IMR-90 (cell line): ENCODE results near the gene FNDC3B. TPM values are rescaled to one million over a fixed set of nuclear protein-coding genes. Genes with fewer than 3 reads are reported as not detected.

Source experiments
- ATAC-seq: fragments of 200-7000 bp; cut with Tn5 transposase; 2 replicates; pipeline ENCODE4 v1.9.1; 2020; ENCODE audit warnings: low read depth, mild to moderate bottlenecking, moderate library complexity
- BruUV-seq: library from RNA; stranded (reverse); fragments of 400-500 nt; replicated peaks from 2 replicates; lab custom pipeline; 2021; lab: Mats Ljungman, UMichigan
- CTCF ChIA-PET: fragments of 300-600 bp; formaldehyde crosslinking; extraction: SDS; loops from one replicate; lab custom pipeline; 2021; ENCODE audit warnings: antibody characterized with exemption; lab: Yijun Ruan, JAX
- POLR2A ChIA-PET: fragments of 300-600 bp; sonication (Branson Sonifier 250); formaldehyde crosslinking; loops from one replicate; lab custom pipeline; 2022; ENCODE audit warnings: antibody characterized with exemption; ENCODE audit not compliant: unreplicated experiment; lab: Charles Lee
- DNase-seq: peaks from one replicate; pipeline ENCODE4 v3.0.0; 2013
- H2AFZ ChIP-seq: replicated peaks from 2 replicates; pipeline ENCODE3; 2013; ENCODE audit warnings: low read length, mild to moderate bottlenecking; ENCODE audit not compliant: poor library complexity
- H2AK5ac ChIP-seq: 2 replicates; pipeline ENCODE4 v1.6.1; 2013; ENCODE audit warnings: low read depth, low read length, inconsistent platforms
- H2AK9ac ChIP-seq: replicated peaks from 2 replicates; pipeline ENCODE3; 2013; ENCODE audit warnings: mild to moderate bottlenecking, low read depth, low read length, moderate library complexity; ENCODE audit not compliant: poor library complexity
- H2BK120ac ChIP-seq: 2 replicates; pipeline ENCODE4 v1.6.1; 2013; ENCODE audit warnings: low read depth, low read length, inconsistent platforms
- H2BK15ac ChIP-seq: 3 replicates; pipeline ENCODE4 v1.6.1; 2013; ENCODE audit warnings: low read depth, low read length, inconsistent platforms
- H2BK20ac ChIP-seq: 2 replicates; pipeline ENCODE4 v1.6.1; 2013; ENCODE audit warnings: low read depth, mild to moderate bottlenecking, inconsistent platforms, low read length, moderate library complexity
- H2BK5ac ChIP-seq: 2 replicates; pipeline ENCODE4 v1.6.1; 2013; ENCODE audit warnings: mild to moderate bottlenecking, low read depth, low read length, inconsistent platforms; ENCODE audit not compliant: poor library complexity, severe bottlenecking
- H3K14ac ChIP-seq: replicated peaks from 2 replicates; pipeline ENCODE4 v1.6.1; 2013; ENCODE audit warnings: low read depth, low read length, inconsistent platforms
- H3K18ac ChIP-seq: 2 replicates; pipeline ENCODE4 v1.6.1; 2013; ENCODE audit warnings: low read depth, low read length, control low read depth
- H3K23ac ChIP-seq: 2 replicates; pipeline ENCODE4 v1.6.1; 2013; ENCODE audit warnings: low read depth, low read length, inconsistent platforms
- H3K27ac ChIP-seq: 2 replicates; pipeline ENCODE4 v1.5.1; 2013; ENCODE audit warnings: mild to moderate bottlenecking, control low read depth, low read length; ENCODE audit not compliant: insufficient read depth
- H3K27me3 ChIP-seq: 2 replicates; pipeline ENCODE4 v1.6.1; 2013; ENCODE audit warnings: low read length; ENCODE audit not compliant: control insufficient read depth, insufficient read depth
- H3K36me3 ChIP-seq: 2 replicates; pipeline ENCODE4 v1.6.1; 2013; ENCODE audit warnings: low read length, mixed read lengths; ENCODE audit not compliant: control insufficient read depth, insufficient read depth
- H3K4ac ChIP-seq: 2 replicates; pipeline ENCODE4 v1.6.1; 2013; ENCODE audit warnings: low read depth, low read length, inconsistent platforms
- H3K4me1 ChIP-seq: 2 replicates; pipeline ENCODE4 v1.6.1; 2013; ENCODE audit warnings: low read length, mixed read lengths; ENCODE audit not compliant: control insufficient read depth, insufficient read depth
- H3K4me2 ChIP-seq: 2 replicates; pipeline ENCODE4 v1.6.1; 2013; ENCODE audit warnings: low read depth, mild to moderate bottlenecking, control low read depth, low read length, moderate library complexity
- H3K4me3 ChIP-seq: 2 replicates; pipeline ENCODE4 v1.5.1; 2013; ENCODE audit warnings: low read depth, mild to moderate bottlenecking, control low read depth, low read length, moderate library complexity; ENCODE audit not compliant: insufficient read depth
- H3K56ac ChIP-seq: 2 replicates; pipeline ENCODE4 v1.6.1; 2013; ENCODE audit warnings: low read length, inconsistent platforms; ENCODE audit not compliant: insufficient read depth; ENCODE audit errors: extremely low read depth
- H3K79me1 ChIP-seq, 2 experiments: 2 replicates each; pipeline ENCODE4 v1.6.1; 2013; ENCODE audit warnings: low read length in 2 of 2, inconsistent platforms in 1 of 2, low read depth in 1 of 2
- H3K9ac ChIP-seq: 2 replicates; pipeline ENCODE4 v1.6.1; 2013; ENCODE audit warnings: low read depth, low read length, control low read depth
- H3K9me1 ChIP-seq: 2 replicates; pipeline ENCODE4 v1.6.1; 2013; ENCODE audit warnings: low read length, inconsistent platforms; ENCODE audit not compliant: insufficient read depth
- H3K9me3 ChIP-seq: 2 replicates; pipeline ENCODE4 v1.6.1; 2013; ENCODE audit warnings: low read length; ENCODE audit not compliant: control insufficient read depth, insufficient read depth
- H4K20me1 ChIP-seq: 2 replicates; pipeline ENCODE4 v1.6.1; 2013; ENCODE audit warnings: low read length, inconsistent platforms; ENCODE audit not compliant: insufficient read depth
- H4K5ac ChIP-seq: 2 replicates; pipeline ENCODE4 v1.6.1; 2013; ENCODE audit warnings: mild to moderate bottlenecking, low read depth, low read length, control low read depth
- H4K8ac ChIP-seq, 2 experiments: 2 replicates each; pipeline ENCODE4 v1.6.1; 2013; ENCODE audit warnings: low read depth in 2 of 2, low read length in 2 of 2, control low read depth in 1 of 2, inconsistent platforms in 1 of 2
- H4K91ac ChIP-seq: 2 replicates; pipeline ENCODE4 v1.6.1; 2013; ENCODE audit warnings: low read depth, low read length, inconsistent platforms; ENCODE audit not compliant: insufficient read depth
- BHLHE40 ChIP-seq: fragments of 150-350 bp; IDR thresholded peaks from 2 replicates; pipeline ENCODE4 v1.6.1; 2016; ENCODE audit warnings: mild to moderate bottlenecking, low read depth, low read length
- CEBPB ChIP-seq: IDR thresholded peaks from 2 replicates; pipeline ENCODE4 v1.6.1; 2012; ENCODE audit warnings: low read depth, low read length, improper control_type of control experiment
- CHD1 ChIP-seq: IDR thresholded peaks from 2 replicates; pipeline ENCODE4 v1.6.1; 2012; ENCODE audit warnings: low read depth, low read length, improper control_type of control experiment
- CTCF ChIP-seq: conservative IDR thresholded peaks from 2 replicates; pipeline ENCODE4 v1.5.1; 2012; ENCODE audit warnings: mild to moderate bottlenecking, low read depth, low read length, improper control_type of control experiment
- ELK1 ChIP-seq: fragments of 150-350 bp; IDR thresholded peaks from 2 replicates; pipeline ENCODE4 v1.6.1; 2016; ENCODE audit warnings: low read depth, mild to moderate bottlenecking, low read length, moderate library complexity, borderline replicate concordance
- FOS ChIP-seq: fragments of 150-350 bp; IDR thresholded peaks from 2 replicates; pipeline ENCODE4 v1.6.1; 2016; ENCODE audit warnings: low read depth, low read length
- MAFK ChIP-seq: IDR thresholded peaks from 2 replicates; pipeline ENCODE4 v1.6.1; 2012; ENCODE audit warnings: low read depth, low read length, improper control_type of control experiment
- MAZ ChIP-seq: IDR thresholded peaks from 2 replicates; pipeline ENCODE4 v1.6.1; 2012; ENCODE audit warnings: low read depth, mild to moderate bottlenecking, low read length, improper control_type of control experiment, moderate library complexity, borderline replicate concordance
- MXI1 ChIP-seq: IDR thresholded peaks from 2 replicates; pipeline ENCODE4 v1.6.1; 2012; ENCODE audit warnings: low read depth, mild to moderate bottlenecking, low read length, moderate library complexity, borderline replicate concordance
- NFE2L2 ChIP-seq: fragments of 150-350 bp; IDR thresholded peaks from 2 replicates; pipeline ENCODE4 v1.6.1; 2016; ENCODE audit warnings: low read depth, mild to moderate bottlenecking, low read length
- POLR2A ChIP-seq: IDR thresholded peaks from 2 replicates; pipeline ENCODE4 v1.6.1; 2012; ENCODE audit warnings: mild to moderate bottlenecking, low read depth, low read length
- RAD21 ChIP-seq: IDR thresholded peaks from 2 replicates; pipeline ENCODE4 v1.6.1; 2012; ENCODE audit warnings: low read length, improper control_type of control experiment
- RCOR1 ChIP-seq: IDR thresholded peaks from 2 replicates; pipeline ENCODE4 v1.6.1; 2012; ENCODE audit warnings: mild to moderate bottlenecking, low read length, improper control_type of control experiment; ENCODE audit not compliant: insufficient replicate concordance
- RFX5 ChIP-seq: IDR thresholded peaks from 2 replicates; pipeline ENCODE4 v1.8.0; 2012; ENCODE audit warnings: low read depth, mild to moderate bottlenecking, low read length, moderate library complexity
- SMC3 ChIP-seq: fragments of 150-350 bp; IDR thresholded peaks from 2 replicates; pipeline ENCODE4 v1.6.1; 2016; ENCODE audit warnings: low read depth, mild to moderate bottlenecking, antibody characterized with exemption, low read length, moderate library complexity
- USF2 ChIP-seq: fragments of 150-350 bp; IDR thresholded peaks from 2 replicates; pipeline ENCODE4 v1.6.1; 2017; ENCODE audit warnings: mild to moderate bottlenecking, antibody characterized with exemption, low read length, low read depth
- WGBS, 2 experiments: methylation state at CpG; one replicate each; pipeline versions ENCODE4 v1.1.5 to v1.1.7; 2013; ENCODE audit warnings: missing lambda C conversion rate in 2 of 2; ENCODE audit not compliant: insufficient read length in 1 of 2; ENCODE audit errors: extremely low coverage in 2 of 2; 5-methylcytosine and 5-hydroxymethylcytosine counted together
- dilution Hi-C: fragments of 300-500 bp; cut with HindIII; formaldehyde crosslinking; loops from one replicate; pipeline ENCODE4 v1.14.3; 2018; ENCODE audit warnings: low sequenced_read_pairs; ENCODE audit not compliant: unreplicated experiment
- in situ Hi-C: fragments of 300-500 bp; cut with MboI; formaldehyde crosslinking; loops from 3 replicates; pipeline ENCODE4 v1.14.3; 2019; ENCODE audit warnings: low sequenced_read_pairs, inconsistent platforms, mixed read lengths
- intact Hi-C: fragments of 100-400 bp; cut with micrococcal nuclease; formaldehyde crosslinking; loops from 2 replicates; pipeline ENCODE4 v1.10.0; 2022
- polyA plus RNA-seq, 3 experiments: library from polyadenylated mRNA; depleted of rRNA; stranded (reverse); fragments of >200 nt; gene quantifications; 2 replicates each; pipeline ENCODE4 v1.2.3, GENCODE V29; 2012; ENCODE audit warnings: low replicate concordance in 1 of 3
- total RNA-seq: library from RNA; depleted of rRNA; stranded (reverse); fragments of >200 nt; gene quantifications from 2 replicates; pipeline ENCODE4 v1.2.3, GENCODE V29; 2012

Gene FNDC3B
- total and polyA plus RNA-seq, 2 of the 4 experiments (the other 2 are of a cell fraction) = 23.9 to 150 TPM

- Histone ChIP-seq H3K23ac (no peak overlapping the region), H3K79me1 (peaks cover 17 to 58% of the 10 kb centered on the region in 2 experiments), H3K9me1 (peaks cover 15% of the 10 kb centered on the region), H2AFZ (no peak overlapping the region), H3K27me3 (no peaks in the 10 kb centered on the region), H3K9me3 (no peaks in the 10 kb centered on the region), H2BK5ac (no peak overlapping the region), H3K56ac (no peak overlapping the region), H4K5ac (no peak overlapping the region), H2BK120ac (no peak overlapping the region), H3K27ac (no peak overlapping the region), H3K4me2 (no peak overlapping the region), H4K20me1 (peaks cover 11% of the 10 kb centered on the region), H3K9ac (no peak overlapping the region), H2AK9ac (no peak overlapping the region), H2BK20ac (no peak overlapping the region), H4K91ac (no peak overlapping the region), H4K8ac (no peak overlapping the region), H3K4me3 (no peak overlapping the region), H3K4ac (no peak overlapping the region), H3K18ac (no peak overlapping the region), H2AK5ac (no peak overlapping the region), H3K36me3 (peaks cover 26% of the 10 kb centered on the region), H3K4me1 (peaks cover 8% of the 10 kb centered on the region), H3K14ac (no peak overlapping the region), H2BK15ac (no peak overlapping the region)
- no peak for ATAC-seq
- in situ Hi-C loops (no loop called here), dilution Hi-C loops (no loop called here), intact Hi-C loops (no loop called here)
- BruUV-seq = no TSS peak
- no peak for DNase-seq
- POLR2A ChIA-PET = interaction anchor here (0.6 kb wide), 1 partner anchor 532 kb away, joined by 3 read pairs; no protein-coding TSS in a partner anchor
- WGBS, 2 experiments = no CpG with 5 or more reads among the region's 3 CpGs
- TF ChIP-seq CHD1 (no peak), ELK1 (no peak), BHLHE40 (no peak), RCOR1 (no peak), USF2 (no peak), FOS (no peak), RFX5 (no peak), NFE2L2 (no peak), MXI1 (no peak), POLR2A (no peak), MAZ (no peak), SMC3 (no peak), MAFK (no peak), CTCF (no peak), CEBPB (no peak), RAD21 (no peak)
- CTCF ChIA-PET = interaction anchor here (0.6 kb wide), 1 partner anchor 1921 kb away, joined by 4 read pairs; no protein-coding TSS in a partner anchor
Measured at GRCh38 chr3:172370419-172370818, 331.0 kb downstream of the FNDC3B start.
